HepG2 (cell line): Measurements from ENCODE around the gene ZNF25. TPM values are rescaled to one million over a fixed set of nuclear protein-coding genes. Genes with fewer than 3 reads are reported as not detected.
A peak's percentile ranks its signal among the peaks of the same experiment; 100 is the strongest.

Experiments
- ATF5 ChIP-seq: sonication (generic); formaldehyde crosslinking; IDR thresholded peaks from 2 replicates; pipeline ENCODE4 v1.4.0; 2020; ENCODE audit warnings: mild to moderate bottlenecking, low read depth, missing genetic modification reagents
- CAMTA2 ChIP-seq: sonication (generic); formaldehyde crosslinking; IDR thresholded peaks from 2 replicates; pipeline ENCODE4 v1.4.0; 2020; ENCODE audit warnings: mild to moderate bottlenecking, missing genetic modification reagents, borderline replicate concordance
- ELK4 ChIP-seq: sonication (generic); formaldehyde crosslinking; IDR thresholded peaks from 2 replicates; pipeline ENCODE4 v1.9.0; 2021; ENCODE audit warnings: missing genetic modification reagents, borderline replicate concordance
- ERF ChIP-seq: IDR thresholded peaks from 2 replicates; pipeline ENCODE4 v1.6.1; 2018; ENCODE audit warnings: missing biosample characterization, missing genetic modification reagents
- ETV6 ChIP-seq: sonication (generic); formaldehyde crosslinking; conservative IDR thresholded peaks from 2 replicates; pipeline ENCODE4 v1.4.0; 2020; ENCODE audit warnings: missing genetic modification reagents
- HES4 ChIP-seq: sonication (generic); formaldehyde crosslinking; IDR thresholded peaks from 2 replicates; pipeline ENCODE4 v1.9.0; 2021; ENCODE audit warnings: mild to moderate bottlenecking, missing genetic modification reagents, borderline replicate concordance
- MTERF4 ChIP-seq: sonication (generic); formaldehyde crosslinking; IDR thresholded peaks from 2 replicates; pipeline ENCODE4 v1.8.0; 2023; ENCODE audit warnings: mild to moderate bottlenecking, missing genetic modification reagents
- NFYB ChIP-seq: sonication (generic); formaldehyde crosslinking; IDR thresholded peaks from 2 replicates; pipeline ENCODE4 v1.4.0; 2020; ENCODE audit warnings: missing genetic modification reagents
- SIN3A ChIP-seq: IDR thresholded peaks from 2 replicates; pipeline ENCODE4 v1.6.1; 2011; ENCODE audit warnings: low read depth, mild to moderate bottlenecking, control low read depth, low read length, borderline replicate concordance
- SMAD3 ChIP-seq: sonication (generic); formaldehyde crosslinking; IDR thresholded peaks from 2 replicates; pipeline ENCODE4 v1.4.0; 2020; ENCODE audit warnings: missing genetic modification reagents
- STAG1 ChIP-seq: sonication (generic); formaldehyde crosslinking; IDR thresholded peaks from 2 replicates; pipeline ENCODE4 v1.4.0; 2020; ENCODE audit warnings: missing genetic modification reagents
- ZBTB26 ChIP-seq: IDR thresholded peaks from 2 replicates; pipeline ENCODE4 v1.6.1; 2016; ENCODE audit warnings: missing compliant biosample characterization, missing genetic modification reagents, borderline replicate concordance
- ZFY ChIP-seq: sonication (generic); formaldehyde crosslinking; IDR thresholded peaks from 2 replicates; pipeline ENCODE4 v1.4.0; 2020; ENCODE audit warnings: missing genetic modification reagents
- ZNF142 ChIP-seq: sonication (generic); formaldehyde crosslinking; IDR thresholded peaks from 2 replicates; pipeline ENCODE4 v1.4.0; 2020; ENCODE audit warnings: missing genetic modification reagents
- ZNF20 ChIP-seq: sonication (generic); formaldehyde crosslinking; IDR thresholded peaks from 2 replicates; pipeline ENCODE4 v1.4.0; 2020; ENCODE audit warnings: mild to moderate bottlenecking, moderate library complexity, missing genetic modification reagents
- ZNF33A ChIP-seq: sonication (generic); formaldehyde crosslinking; IDR thresholded peaks from 2 replicates; pipeline ENCODE4 v1.5.1; 2020; ENCODE audit warnings: missing genetic modification reagents, mild to moderate bottlenecking, moderate library complexity, borderline replicate concordance
- ZNF543 ChIP-seq: sonication (generic); formaldehyde crosslinking; IDR thresholded peaks from 2 replicates; pipeline ENCODE4 v1.4.0; 2020; ENCODE audit warnings: mild to moderate bottlenecking, missing genetic modification reagents
- ZNF674 ChIP-seq: sonication (generic); formaldehyde crosslinking; IDR thresholded peaks from 2 replicates; pipeline ENCODE4 v1.5.0; 2020; ENCODE audit warnings: low read depth, mild to moderate bottlenecking, missing genetic modification reagents
- ZNF777 ChIP-seq: sonication (generic); formaldehyde crosslinking; IDR thresholded peaks from 2 replicates; pipeline ENCODE4 v1.4.0; 2020; ENCODE audit warnings: missing genetic modification reagents
- polyA plus RNA-seq, 8 experiments: library from polyadenylated mRNA; depleted of rRNA in 3 of 8; stranded (reverse) in 7 of 8; unstranded in 1 of 8; fragments of >200 nt; fragmentation: Illumina TruSeq in 4 of 8; extraction: Trizol in 4 of 8; gene quantifications; 2 replicates each; pipeline versions ENCODE4 v1.2.1 to v1.2.3, GENCODE V29; 2011 to 2016; ENCODE audit warnings: low read depth in 4 of 8, missing spikeins in 1 of 8, mixed read lengths in 1 of 8; ENCODE audit not compliant: insufficient read depth in 1 of 8
- total RNA-seq, 5 experiments: library from RNA; depleted of rRNA; stranded (reverse); fragments of >200 nt; fragmentation: Illumina TruSeq; extraction: Trizol; gene quantifications; 2 replicates each; pipeline ENCODE4 v1.2.3, GENCODE V29; 2016; ENCODE audit warnings: low read depth in 1 of 5

ZNF25 gene
- total and polyA plus RNA-seq, 2 of the 13 experiments (the other 11 are each of a cell fraction or from before 2014, with no cell fraction given): 1.4 to 1.5 TPM

GRCh38 chr10:37976091-37976879, at the start of gene ZNF25 (continued):
- TF ChIP-seq ZNF20: no peak
- TF ChIP-seq ATF5: 0 out of 2 replicates have a peak, but pooled peaks have one; percentile 53
- TF ChIP-seq ELK4: peak; percentile 45; the same call in 1 of the 2 replicates
- TF ChIP-seq ZFY (CRISPR knock-in tag): peak; percentile 96
- peak; percentile 21; the same call in 1 of the 2 replicates for TF ChIP-seq SIN3A
- no peak for TF ChIP-seq CAMTA2
- peak; percentile 43; the same call in 1 of the 2 replicates for TF ChIP-seq ZBTB26 (CRISPR knock-in tag)
- peak; percentile 86 for TF ChIP-seq ZNF142 (CRISPR knock-in tag)
- 0 out of 2 replicates have a peak, but pooled peaks have one; percentile 7 for TF ChIP-seq NFYB
- no peak; the same call in 1 of the 2 replicates for TF ChIP-seq ZNF33A (CRISPR knock-in tag)
- TF ChIP-seq ETV6: peak; percentile 64; the same call in 1 of the 2 replicates
- TF ChIP-seq ZNF674 (CRISPR knock-in tag): no peak
- peak; percentile 74 for TF ChIP-seq STAG1 (CRISPR knock-in tag)
- peak; percentile 58 for TF ChIP-seq ZNF777
- TF ChIP-seq SMAD3 (CRISPR knock-in tag): peak; percentile 86; the same call in 1 of the 2 replicates
- TF ChIP-seq MTERF4 (CRISPR knock-in tag): peak; percentile 70; the same call in 1 of the 2 replicates
- TF ChIP-seq ERF (CRISPR knock-in tag): peak; percentile 68; the same call in 1 of the 2 replicates
- peak; percentile 66 for TF ChIP-seq HES4 (CRISPR knock-in tag)
- peak; percentile 82 for TF ChIP-seq ZNF543 (CRISPR knock-in tag)
